ENCODE measurements around the gene AACS. TPM values are rescaled to one million over a fixed set of nuclear protein-coding genes. Genes with fewer than 3 reads are reported as not detected.

Gene AACS
- total and polyA plus RNA-seq, 10 donors = 5.1 to 18.9 (median 11.4) TPM

- TF ChIP-seq POLR2AphosphoS5 (IDR thresholded peaks at IDR 0.05) (no peak), POLR2A (IDR thresholded peaks at IDR 0.05) (no peak), CTCF (IDR thresholded peaks at IDR 0.05 in 8 of 11, conservative IDR thresholded peaks at IDR 0.05 in 3 of 11) (no peak)
- WGBS, 5 donors = 43 to 67% (median 55%) methylated on average over 6 to 9 of the region's 9 CpGs
- Histone ChIP-seq H3K27ac (no peak overlapping the region), H3K36me3 (peaks cover 0 to 11% (median 0%) of the 10 kb centered on the region in 6 donors), H3K27me3 (replicated peaks in 1 of 7) (peaks cover 0 to 5% (median 0%) of the 10 kb centered on the region in 7 donors), H3K9me3 (no peaks in the 10 kb centered on the region), H3K4me3 (no peak overlapping the region), H3K4me1 (no peaks in the 10 kb centered on the region)
- DNase-seq = no peak
- intact Hi-C loops (cut with DNase I; ENCODE audit: low total_unique reads) = no loop called here
Observed at GRCh38 chr12:125143491-125143890, 78.3 kb downstream of the AACS start.

- H3K36me3 ChIP-seq = no peaks in the 10 kb centered on the region
- no peak for TF ChIP-seq CTCF (IDR thresholded peaks at IDR 0.05 in 8 of 11, conservative IDR thresholded peaks at IDR 0.05 in 3 of 11)
- TF ChIP-seq POLR2A (IDR thresholded peaks at IDR 0.05) = no peak
- no peak for TF ChIP-seq POLR2AphosphoS5 (IDR thresholded peaks at IDR 0.05)
- intact Hi-C loops (cut with DNase I; ENCODE audit: low total_unique reads) = no loop called here
- 87 to 98% (median 91%) methylated on average over 12 of the region's 12 CpGs for WGBS, 5 donors
- H3K9me3 ChIP-seq = no peaks in the 10 kb centered on the region
- DNase-seq = no peak
- no peak overlapping the region for H3K4me3 ChIP-seq
- H3K27me3 ChIP-seq (replicated peaks in 1 of 7) = peaks cover 0 to 5% (median 0%) of the 10 kb centered on the region in 7 donors
- H3K27ac ChIP-seq = no peak overlapping the region
- H3K4me1 ChIP-seq = no peaks in the 10 kb centered on the region
Observed at GRCh38 chr12:125145196-125145595, 80.0 kb downstream of the AACS start.

- WGBS, 5 donors = 74 to 91% (median 79%) methylated on average over 6 of the region's 6 CpGs
- intact Hi-C loops (cut with DNase I; ENCODE audit: low total_unique reads) = no loop called here
- no peaks in the 10 kb centered on the region for H3K36me3 ChIP-seq
- H3K4me3 ChIP-seq = no peak overlapping the region
- peaks cover 0 to 5% (median 0%) of the 10 kb centered on the region in 7 donors for H3K27me3 ChIP-seq (replicated peaks in 1 of 7)
- no peak for TF ChIP-seq POLR2AphosphoS5 (IDR thresholded peaks at IDR 0.05)
- no peak for TF ChIP-seq CTCF (IDR thresholded peaks at IDR 0.05 in 8 of 11, conservative IDR thresholded peaks at IDR 0.05 in 3 of 11)
- H3K27ac ChIP-seq = no peak overlapping the region
- DNase-seq = no peak
- no peaks in the 10 kb centered on the region for H3K4me1 ChIP-seq
- H3K9me3 ChIP-seq = no peaks in the 10 kb centered on the region
Observed at GRCh38 chr12:125148316-125148715, 83.1 kb downstream of the AACS start.

GRCh38 chr12:125149160-125150108 lies 84.2 kb downstream of the AACS start:
- TF ChIP-seq POLR2AphosphoS5 (IDR thresholded peaks at IDR 0.05) (peak in 1 of 3 donors; percentile 23), CTCF (IDR thresholded peaks at IDR 0.05 in 8 of 11, conservative IDR thresholded peaks at IDR 0.05 in 3 of 11) (no peak)
- H3K9me3 ChIP-seq = no peaks in the 10 kb centered on the region
- intact Hi-C loops (cut with DNase I; ENCODE audit: low total_unique reads) = no loop called here
- H3K36me3 ChIP-seq = no peaks in the 10 kb centered on the region
- DNase-seq = no peak
- H3K27me3 ChIP-seq (replicated peaks in 1 of 7) = peaks cover 0 to 5% (median 0%) of the 10 kb centered on the region in 7 donors
- 56 to 77% (median 67%) methylated on average over 11 of the region's 11 CpGs for WGBS, 5 donors
- H3K27ac ChIP-seq = peak overlapping the region in 1 of 8 donors; percentile 22
- peak overlapping the region in 2 of 8 donors; percentile 12 to 41 for H3K4me3 ChIP-seq
- no peaks in the 10 kb centered on the region for H3K4me1 ChIP-seq

Data from spleen (tissue), 11 donors.